BLaER1 (cell line): ENCODE measurements around the gene ARL5C.

Source experiments
- H3K27ac ChIP-seq: shearing (Covaris generic); formaldehyde crosslinking; 2 replicates; pipeline ENCODE4 v1.8.1; 2022
- H3K27me3 ChIP-seq: shearing (Covaris generic); formaldehyde crosslinking; 2 replicates; pipeline ENCODE4 v1.8.1; 2022
- H3K36me3 ChIP-seq: shearing (Covaris generic); formaldehyde crosslinking; 2 replicates; pipeline ENCODE4 v1.8.1; 2022
- H3K4me1 ChIP-seq: shearing (Covaris generic); formaldehyde crosslinking; 2 replicates; pipeline ENCODE4 v1.8.1; 2022
- H3K4me2 ChIP-seq: shearing (Covaris generic); formaldehyde crosslinking; 2 replicates; pipeline ENCODE4 v1.8.1; 2022
- H3K4me3 ChIP-seq: shearing (Covaris generic); formaldehyde crosslinking; 2 replicates; pipeline ENCODE4 v1.8.1; 2022
- H3K9ac ChIP-seq: shearing (Covaris generic); formaldehyde crosslinking; 2 replicates; pipeline ENCODE4 v1.8.1; 2022
- H3K9me3 ChIP-seq: shearing (Covaris generic); formaldehyde crosslinking; 2 replicates; pipeline ENCODE4 v1.8.1; 2022
- H4K20me1 ChIP-seq: shearing (Covaris generic); formaldehyde crosslinking; 2 replicates; pipeline ENCODE4 v1.8.1; 2022
- Cebpa-rat ChIP-seq: shearing (Covaris generic); IDR thresholded peaks from 2 replicates; pipeline ENCODE4 v1.8.1; 2022

Gene ARL5C, protein sequence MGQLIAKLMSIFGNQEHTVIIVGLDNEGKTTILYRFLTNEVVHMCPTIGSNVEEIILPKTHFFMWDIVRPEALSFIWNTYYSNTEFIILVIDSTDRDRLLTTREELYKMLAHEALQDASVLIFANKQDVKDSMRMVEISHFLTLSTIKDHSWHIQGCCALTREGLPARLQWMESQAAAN

DNA sequence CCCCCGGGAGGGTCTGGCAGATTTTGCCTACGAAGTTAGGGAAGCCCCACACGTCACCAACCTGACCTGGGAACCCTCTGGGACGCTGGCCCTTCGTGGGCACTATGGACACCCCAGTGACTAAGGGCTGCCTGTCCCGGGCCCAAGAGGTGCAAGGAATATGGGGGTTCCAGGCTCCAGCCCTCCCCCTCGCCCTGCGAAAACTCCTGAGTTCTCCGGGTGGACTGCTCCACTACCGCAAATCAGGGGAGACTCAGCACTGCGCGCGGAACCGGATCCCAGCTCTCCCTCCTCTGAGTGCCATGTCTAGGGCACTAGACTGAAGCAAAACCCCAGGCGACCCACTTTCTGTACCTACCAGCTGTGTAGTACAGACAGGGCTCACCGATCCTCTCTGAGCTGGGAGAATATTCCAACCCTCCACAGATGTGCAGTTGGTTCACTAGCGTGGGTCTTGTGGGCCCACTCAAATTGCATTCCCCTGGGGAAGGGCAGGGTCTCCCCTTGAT, at the start of gene ARL5C:
TSS of gene ARL5C (minus strand) at position 321 of the 509 bp plus-strand sequence. CDS start 401 bp downstream, outside the sequence.
- TF ChIP-seq Cebpa-rat: no peak
- H3K9me3 ChIP-seq: no peaks in the 10 kb centered on the region
- H3K4me1 ChIP-seq: peaks cover 99% of the 10 kb centered on the region
- no peaks in the 10 kb centered on the region for H4K20me1 ChIP-seq
- peak within 1 kb of the TSS; percentile 65 for H3K4me3 ChIP-seq
- H3K27me3 ChIP-seq: peaks cover 25% of the 10 kb centered on the region
- peak within 1 kb of the TSS; percentile 49 for H3K9ac ChIP-seq
- H3K36me3 ChIP-seq: no peaks in the 10 kb centered on the region
- peak within 1 kb of the TSS; percentile 93 for H3K4me2 ChIP-seq
- H3K27ac ChIP-seq: peak within 1 kb of the TSS; percentile 64

DNA sequence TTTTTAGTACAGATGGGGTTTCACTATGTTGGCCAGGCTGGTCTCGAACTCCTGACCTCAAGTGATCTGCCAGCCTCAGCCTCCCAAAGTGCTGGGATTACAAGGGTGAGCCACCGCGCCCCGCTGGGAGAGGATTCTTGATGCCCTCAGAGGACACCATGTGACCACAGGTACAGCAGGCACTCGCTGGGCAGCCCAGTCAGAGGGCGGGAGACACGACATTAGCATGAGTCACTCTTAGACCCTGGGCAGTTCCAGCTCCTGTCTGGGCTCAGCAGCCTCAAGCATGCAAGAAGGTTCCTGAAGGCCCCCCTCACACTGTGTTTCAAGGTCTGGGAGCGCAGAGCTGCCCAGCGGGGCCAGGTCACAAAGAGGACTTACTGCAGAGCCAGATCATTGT, 47.9 kb upstream of the ARL5C start:
- no peak overlapping the region for H3K4me2 ChIP-seq

DNA sequence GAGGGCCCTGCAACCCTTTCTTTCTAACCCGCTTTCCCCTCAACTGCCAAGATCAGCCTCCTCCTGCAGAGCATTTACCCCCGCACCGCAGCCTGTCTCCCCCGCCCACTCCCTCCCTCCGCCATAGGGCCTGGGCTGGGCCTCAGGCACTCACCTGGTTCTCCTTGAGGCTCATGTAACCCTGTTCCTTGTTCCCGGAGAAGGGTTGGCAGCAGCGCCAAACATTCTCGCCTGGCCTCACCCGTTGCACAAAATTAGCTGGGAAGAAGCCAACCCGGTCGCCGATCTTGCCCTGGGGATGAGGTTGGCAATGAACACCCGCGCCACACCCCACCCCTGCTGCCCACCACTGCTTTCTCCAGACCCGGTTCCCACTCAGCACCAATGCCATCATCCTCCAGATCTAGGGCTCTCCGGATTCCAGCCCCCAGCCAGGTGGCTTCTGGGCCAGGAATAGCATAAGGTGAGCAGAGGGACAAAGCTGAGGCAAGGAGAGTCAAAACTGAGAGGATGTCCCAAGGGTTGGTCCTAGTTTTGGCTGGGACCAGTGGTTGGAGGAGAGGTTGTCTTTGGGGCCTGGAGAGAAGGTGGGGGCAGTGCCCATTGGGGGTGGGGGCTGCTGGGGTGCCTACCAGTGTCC, 47.0 kb upstream of the ARL5C start:
- Histone ChIP-seq H3K36me3 (no peaks in the 10 kb centered on the region), H3K4me3 (no peak overlapping the region), H3K4me2 (no peak overlapping the region), H3K4me1 (peaks cover 37% of the 10 kb centered on the region), H3K27me3 (no peaks in the 10 kb centered on the region), H4K20me1 (no peaks in the 10 kb centered on the region), H3K27ac (no peak overlapping the region), H3K9me3 (no peaks in the 10 kb centered on the region), H3K9ac (no peak overlapping the region)
- TF ChIP-seq Cebpa-rat: no peak

More for the DNA sequence above, 47.9 kb upstream of the ARL5C start:
- Histone ChIP-seq H3K4me1 (peaks cover 28% of the 10 kb centered on the region), H3K36me3 (no peaks in the 10 kb centered on the region), H3K4me3 (no peak overlapping the region), H3K9me3 (no peaks in the 10 kb centered on the region), H3K27ac (no peak overlapping the region), H3K9ac (no peak overlapping the region), H3K27me3 (no peaks in the 10 kb centered on the region; the same call in 1 of the 2 replicates), H4K20me1 (no peaks in the 10 kb centered on the region)
- TF ChIP-seq Cebpa-rat: no peak

DNA sequence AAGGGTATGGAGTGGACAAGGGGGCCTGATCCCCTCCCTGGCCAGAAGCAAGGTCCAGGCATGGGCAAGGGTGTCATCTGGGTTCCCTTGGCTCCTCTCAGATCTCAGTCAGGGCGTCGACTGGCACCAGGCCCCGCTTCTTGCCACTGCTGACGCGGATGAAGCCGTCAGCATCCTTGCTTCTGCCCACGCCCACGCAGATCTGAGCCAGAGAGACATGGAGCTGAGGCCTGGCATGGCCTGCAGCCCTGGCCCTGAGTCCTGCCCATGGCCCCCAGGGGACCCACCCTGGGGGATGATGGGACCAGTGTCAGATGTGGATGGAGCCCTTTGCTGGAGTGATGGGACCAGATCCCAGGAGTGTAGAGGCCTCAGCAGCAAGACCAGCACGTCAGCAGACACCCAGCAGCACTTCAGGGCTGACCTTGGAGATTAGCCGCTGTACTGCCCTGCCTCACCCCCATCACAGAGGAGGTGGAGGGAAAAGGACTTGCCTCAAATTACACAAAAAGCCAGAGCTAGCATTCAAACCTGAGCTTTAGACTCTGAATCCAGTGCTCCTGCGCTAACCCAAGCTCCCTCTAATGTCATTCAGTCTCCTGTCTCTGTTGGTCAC, 46.3 kb upstream of the ARL5C start:
- Histone ChIP-seq H3K4me3 (no peak overlapping the region), H4K20me1 (no peaks in the 10 kb centered on the region), H3K27ac (no peak overlapping the region), H3K9me3 (no peaks in the 10 kb centered on the region), H3K4me2 (0 out of 2 replicates have a peak overlapping the region, but pooled peaks have one; percentile 14), H3K36me3 (no peaks in the 10 kb centered on the region), H3K4me1 (peaks cover 44% of the 10 kb centered on the region), H3K27me3 (no peaks in the 10 kb centered on the region), H3K9ac (no peak overlapping the region)
- TF ChIP-seq Cebpa-rat: no peak

DNA sequence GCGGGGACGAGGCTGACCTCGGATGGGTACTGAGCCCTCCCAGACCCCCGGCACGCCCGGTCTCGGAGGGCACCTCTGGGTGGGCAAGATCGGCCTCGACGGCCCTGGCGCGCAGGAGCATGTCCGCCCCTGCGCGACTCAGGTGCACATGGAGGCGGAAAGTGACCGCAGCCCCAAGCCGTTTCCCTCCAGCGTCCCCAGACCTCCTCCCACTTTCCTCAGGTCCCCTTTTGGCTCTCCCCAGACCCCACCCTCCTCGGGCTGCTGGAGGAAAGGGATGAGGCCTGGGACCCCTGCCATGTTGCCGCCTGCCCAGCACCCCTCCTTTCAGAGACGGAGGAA, 44.1 kb upstream of the ARL5C start:
- Histone ChIP-seq H3K27ac (peak overlapping the region; percentile 92), H3K36me3 (peaks cover 12% of the 10 kb centered on the region), H3K9ac (peak overlapping the region; percentile 80), H3K4me1 (peaks cover 57% of the 10 kb centered on the region), H3K27me3 (no peaks in the 10 kb centered on the region), H3K4me3 (peak overlapping the region; percentile 65), H4K20me1 (peaks cover 8% of the 10 kb centered on the region), H3K4me2 (peak overlapping the region; percentile 100), H3K9me3 (no peaks in the 10 kb centered on the region)
- no peak for TF ChIP-seq Cebpa-rat

DNA sequence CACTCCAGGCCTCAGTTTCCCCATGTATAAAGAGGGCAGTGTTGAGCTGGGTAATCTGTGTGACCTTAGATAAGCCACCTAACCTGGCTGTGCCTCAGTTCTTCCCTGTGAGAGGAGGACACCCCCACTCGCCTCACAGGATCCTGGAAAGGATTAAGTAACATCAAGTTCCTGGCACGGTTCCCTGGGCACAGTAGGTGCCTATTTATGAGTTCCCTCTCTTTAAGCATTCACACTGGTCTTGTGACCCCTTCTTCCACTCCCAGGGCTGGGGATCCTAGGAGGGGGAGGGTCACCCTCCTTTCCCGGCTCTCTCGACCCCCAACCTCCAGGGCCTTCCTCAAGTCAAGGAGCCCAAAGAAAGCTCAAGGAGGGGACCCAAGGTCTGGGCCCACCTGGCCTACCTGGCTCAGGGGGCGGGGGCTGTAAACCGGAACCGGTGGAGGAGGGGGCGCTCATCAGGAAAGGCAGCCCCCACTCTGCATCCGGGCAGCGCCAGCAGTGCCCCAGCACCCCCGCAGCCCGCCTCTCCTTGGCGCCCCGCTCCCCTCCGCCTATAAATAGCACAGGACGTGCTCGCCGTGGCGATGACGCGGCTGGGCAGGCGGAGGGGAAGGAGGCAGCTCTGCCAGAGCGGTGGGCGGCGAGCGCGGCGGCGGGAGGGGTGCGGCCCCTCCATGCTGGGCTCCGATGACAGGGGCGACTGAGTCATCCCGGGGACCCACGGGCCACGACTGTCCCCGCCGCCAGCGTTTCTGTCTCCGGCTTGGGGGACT, 43.5 kb upstream of the ARL5C start:
- no peak for TF ChIP-seq Cebpa-rat
- Histone ChIP-seq H3K27ac (peak overlapping the region; percentile 92), H4K20me1 (peaks cover 14% of the 10 kb centered on the region), H3K4me1 (peaks cover 57% of the 10 kb centered on the region), H3K9me3 (no peaks in the 10 kb centered on the region), H3K36me3 (peaks cover 17% of the 10 kb centered on the region), H3K9ac (peak overlapping the region; percentile 80), H3K4me3 (peak overlapping the region; percentile 65), H3K4me2 (peak overlapping the region; percentile 100), H3K27me3 (no peaks in the 10 kb centered on the region)

DNA sequence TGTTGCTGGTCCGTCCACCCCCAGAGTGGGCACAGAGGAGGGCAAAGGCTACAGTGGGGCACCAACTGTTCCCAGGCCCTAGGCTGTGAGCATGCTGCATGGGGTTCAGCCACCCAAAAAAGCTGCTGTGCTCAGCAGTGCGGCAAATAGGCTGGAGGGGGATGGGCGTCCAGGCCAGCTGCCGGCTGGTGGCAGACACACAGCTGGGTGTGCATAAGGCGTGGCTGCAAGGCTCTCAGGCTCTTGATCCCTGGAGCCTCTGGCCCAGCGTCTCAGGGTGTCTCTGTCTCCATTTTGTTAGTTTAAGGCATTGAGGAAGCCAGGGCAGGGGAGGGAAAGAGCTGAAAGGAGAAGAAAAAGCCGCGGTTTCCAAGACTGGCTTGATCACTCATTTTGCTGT, 42.9 kb upstream of the ARL5C start:
- Histone ChIP-seq H3K9ac (peak overlapping the region; percentile 80), H4K20me1 (peaks cover 20% of the 10 kb centered on the region), H3K9me3 (no peaks in the 10 kb centered on the region), H3K27me3 (no peaks in the 10 kb centered on the region), H3K36me3 (peaks cover 23% of the 10 kb centered on the region), H3K4me1 (peaks cover 62% of the 10 kb centered on the region), H3K4me3 (peak overlapping the region; percentile 65), H3K27ac (peak overlapping the region; percentile 92), H3K4me2 (peak overlapping the region; percentile 100)
- no peak for TF ChIP-seq Cebpa-rat

DNA sequence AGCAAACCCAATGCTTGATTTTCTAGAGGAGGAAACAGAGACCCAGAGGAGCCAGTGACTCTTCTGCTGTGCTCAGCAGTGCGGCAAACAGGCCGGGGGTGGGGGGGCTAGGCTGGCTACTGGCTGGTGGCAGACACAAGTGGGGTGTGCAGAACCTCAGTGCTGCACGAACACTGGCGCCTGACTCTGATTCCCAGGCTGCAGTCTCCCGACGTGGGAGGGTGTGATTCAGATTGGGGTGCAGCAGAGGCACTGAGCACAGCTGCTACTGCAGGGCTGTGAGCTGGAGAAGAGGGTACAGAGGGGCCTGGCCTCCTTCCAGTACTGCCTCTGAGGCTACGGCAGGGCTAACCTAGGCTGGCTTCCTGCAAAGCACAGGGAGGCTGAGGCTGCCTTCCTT, 42.2 kb upstream of the ARL5C start:
- Histone ChIP-seq H3K4me2 (peak overlapping the region; percentile 100), H3K4me1 (peaks cover 70% of the 10 kb centered on the region), H3K27ac (peak overlapping the region; percentile 92), H3K27me3 (no peaks in the 10 kb centered on the region), H3K4me3 (peak overlapping the region; percentile 44), H4K20me1 (peaks cover 28% of the 10 kb centered on the region), H3K36me3 (peaks cover 31% of the 10 kb centered on the region), H3K9me3 (no peaks in the 10 kb centered on the region), H3K9ac (peak overlapping the region; percentile 65)
- no peak for TF ChIP-seq Cebpa-rat

DNA sequence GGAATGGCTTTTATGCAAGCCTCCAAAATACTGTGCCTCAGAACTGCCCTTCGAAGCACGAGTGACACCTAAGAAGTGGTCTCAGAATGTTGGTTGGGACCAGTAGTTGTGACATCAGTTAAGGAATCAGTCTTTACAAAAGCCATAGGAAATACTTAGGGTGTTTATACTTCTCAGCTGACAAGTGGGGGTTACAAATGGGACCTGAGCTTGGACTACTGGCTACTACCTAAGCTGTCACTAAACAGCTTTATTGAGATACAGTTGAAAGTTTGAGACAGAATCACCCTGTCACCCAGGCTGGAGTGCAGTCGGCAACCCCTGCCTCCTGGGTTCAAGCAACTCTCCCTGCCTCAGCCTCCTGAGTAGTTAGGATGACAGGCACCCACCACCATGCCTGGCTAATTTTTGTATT, 39.2 kb upstream of the ARL5C start:
- Histone ChIP-seq H3K4me3 (no peak overlapping the region), H3K27me3 (no peaks in the 10 kb centered on the region), H3K9me3 (no peaks in the 10 kb centered on the region), H3K4me1 (peaks cover 76% of the 10 kb centered on the region), H3K9ac (no peak overlapping the region), H3K4me2 (no peak overlapping the region), H4K20me1 (peaks cover 50% of the 10 kb centered on the region), H3K27ac (no peak overlapping the region), H3K36me3 (peaks cover 54% of the 10 kb centered on the region)
- TF ChIP-seq Cebpa-rat: no peak
